GM21737 (cell line): ENCODE results near the gene BAIAP2.

Experiments
- ATAC-seq: cut with Tn5 transposase; IDR thresholded peaks from one replicate; pipeline ENCODE4 v1.9.1; 2021; ENCODE audit warnings: mild to moderate bottlenecking, moderate library complexity; ENCODE audit not compliant: unreplicated experiment

BAIAP2 gene

DNA sequence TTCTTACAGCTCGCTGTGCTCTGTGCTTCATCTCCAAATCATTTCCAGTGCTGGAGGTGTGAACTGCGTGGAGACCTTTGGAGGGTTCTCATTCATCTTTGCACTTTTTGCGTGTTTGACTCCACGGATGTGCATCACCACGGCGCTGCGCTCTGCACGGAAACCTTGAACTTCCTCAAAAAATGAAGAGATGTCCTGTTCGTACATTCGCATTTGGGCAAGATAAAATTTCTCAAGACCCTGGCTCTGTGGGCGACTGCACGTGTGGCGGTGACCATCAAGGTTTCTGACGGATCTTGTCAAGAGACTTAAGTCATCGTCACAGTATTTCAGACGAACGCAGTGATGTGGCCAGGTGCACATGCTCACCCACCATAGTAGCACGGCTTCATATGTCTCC, 120.0 kb downstream of the BAIAP2 start:
- no peak for ATAC-seq

DNA sequence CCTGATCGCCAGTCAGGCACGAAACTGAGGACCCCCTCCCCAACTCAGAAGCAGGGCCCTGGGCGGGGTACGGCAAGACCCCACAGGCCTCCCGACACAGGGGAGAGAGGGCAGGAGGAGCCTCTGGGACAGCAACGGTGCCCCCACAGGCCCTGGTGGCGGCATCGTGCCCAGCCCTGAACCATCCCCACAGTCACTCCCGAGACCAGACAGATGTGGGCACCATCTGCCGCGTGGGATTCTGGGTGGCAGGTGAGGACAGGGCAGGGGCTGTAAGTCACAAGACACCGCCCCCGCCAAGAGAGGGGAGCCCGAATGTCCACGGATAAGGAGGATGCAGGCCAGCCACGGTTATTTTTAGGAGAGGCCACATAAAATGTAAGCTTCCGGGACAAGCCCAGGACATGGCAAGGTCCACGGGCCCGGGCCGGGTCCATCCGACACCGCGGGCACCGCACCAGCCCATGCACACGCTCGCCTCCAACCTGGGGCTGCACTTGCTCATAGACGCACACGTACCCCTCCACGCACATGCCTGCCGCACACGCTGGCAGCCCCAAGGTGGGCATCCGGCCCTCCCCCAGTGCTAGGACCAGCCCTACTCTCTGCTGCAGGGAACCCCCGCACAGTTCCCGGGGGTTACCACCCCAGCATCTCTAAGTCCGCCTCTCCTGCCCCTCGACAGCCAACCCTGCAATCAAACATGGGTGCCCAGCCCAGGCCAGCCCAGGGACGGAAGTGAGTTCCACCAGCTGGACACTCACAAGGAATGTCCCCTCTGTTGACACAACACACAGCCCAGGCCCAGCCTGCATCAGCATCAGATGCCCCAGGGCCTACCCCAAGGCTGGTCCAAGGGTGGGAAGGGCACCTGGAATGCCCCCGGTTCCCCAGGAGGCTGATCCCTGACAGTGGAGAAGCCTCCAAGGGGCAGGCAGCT, 122.2 kb downstream of the BAIAP2 start:
- no peak for ATAC-seq

- no peak for ATAC-seq
These were observed 123.1 kb downstream of the BAIAP2 start for GRCh38 chr17:81157848-81158687.

DNA sequence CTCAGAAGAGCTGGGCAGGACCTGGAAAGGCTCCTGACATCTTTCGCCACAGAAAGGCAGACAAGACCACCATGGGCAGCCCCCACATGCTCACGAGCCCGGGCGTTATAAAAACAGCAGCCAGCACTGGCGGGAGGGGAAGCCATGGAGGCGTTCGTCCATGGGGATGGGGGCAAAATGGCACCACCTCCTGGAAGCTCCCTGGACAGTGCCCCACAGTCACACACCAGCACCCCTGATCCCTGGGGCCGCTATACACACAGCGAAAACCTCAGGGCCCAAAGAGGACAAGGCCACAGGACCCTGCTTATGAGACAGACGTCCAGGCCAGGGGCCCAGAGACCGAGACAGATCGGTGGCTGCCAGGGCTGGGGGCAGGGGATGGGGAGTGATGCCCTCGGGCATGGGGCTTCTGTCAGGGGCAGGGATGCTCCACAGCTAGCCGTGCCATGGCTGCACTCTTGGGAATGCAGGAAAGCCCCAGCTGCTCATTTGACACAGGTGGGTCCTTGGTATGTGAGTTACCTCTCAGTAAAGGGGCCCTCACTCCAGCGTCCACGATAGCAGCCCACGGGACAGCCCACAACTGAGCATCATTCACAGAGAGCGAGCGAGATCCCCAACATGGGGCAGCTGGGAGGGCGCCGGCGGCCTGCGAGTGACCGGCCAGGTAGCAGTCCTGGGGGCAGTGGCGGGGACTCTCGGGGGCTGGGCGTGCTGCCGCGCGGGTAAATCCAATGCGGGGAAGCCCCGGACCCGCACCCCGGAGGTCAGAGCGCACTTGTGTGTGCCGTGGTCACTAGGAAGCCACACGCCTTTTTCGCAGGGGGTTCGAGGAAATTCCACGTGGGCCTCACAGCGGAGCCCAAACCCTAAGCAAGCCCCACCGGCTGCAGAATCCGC, 124.0 kb downstream of the BAIAP2 start:
- ATAC-seq = no peak

- ATAC-seq = no peak
These were observed 124.8 kb downstream of the BAIAP2 start for GRCh38 chr17:81159611-81160265.

DNA sequence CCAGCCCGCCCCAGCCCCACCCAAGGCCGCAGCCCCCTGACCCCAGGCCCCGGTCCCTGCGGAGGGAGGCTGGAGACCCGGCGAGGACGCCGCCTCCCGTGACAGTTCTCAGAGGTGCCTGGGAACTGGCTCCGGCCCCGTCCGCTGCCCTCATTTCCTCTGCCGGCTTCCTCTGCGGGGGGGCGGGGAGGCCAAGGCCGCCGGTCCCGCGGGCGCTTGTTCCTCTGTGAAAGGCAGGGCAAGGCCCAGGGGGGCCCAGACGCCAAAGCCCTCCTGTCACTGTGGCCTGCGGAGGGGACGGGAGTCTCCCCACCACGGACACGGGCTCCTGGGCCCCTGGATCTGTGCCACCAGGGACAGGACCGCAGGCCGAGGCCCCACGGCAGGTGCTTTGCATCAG, 125.4 kb downstream of the BAIAP2 start:
- no peak for ATAC-seq

GRCh38 chr17:81160747-81161453, 125.9 kb downstream of the BAIAP2 start:
- no peak for ATAC-seq

DNA sequence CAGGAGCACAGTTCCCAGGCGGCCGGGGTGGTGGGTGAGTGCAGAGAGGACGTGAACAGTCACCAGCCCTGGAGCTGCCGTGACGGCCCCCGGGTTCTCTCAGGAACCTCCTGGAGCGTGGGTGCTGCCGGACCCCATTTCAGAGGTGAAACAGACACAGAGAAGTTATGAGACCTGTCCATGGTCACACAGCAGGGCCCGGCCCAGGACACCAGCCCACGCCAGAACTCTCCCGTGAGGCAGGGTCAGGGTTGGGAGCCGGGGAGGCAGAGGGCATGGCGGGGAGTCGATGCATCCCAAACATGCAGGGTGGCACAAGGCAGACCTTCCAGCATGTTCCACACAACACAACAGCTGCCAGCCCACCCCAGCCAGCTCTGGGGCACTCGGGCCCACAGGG, 126.6 kb downstream of the BAIAP2 start:
- ATAC-seq = no peak

GRCh38 chr17:81161972-81162371, 127.0 kb downstream of the BAIAP2 start:
- ATAC-seq = no peak

- ATAC-seq = no peak
These were observed 127.5 kb downstream of the BAIAP2 start for GRCh38 chr17:81162491-81162890.

GRCh38 chr17:81163051-81163695, 128.2 kb downstream of the BAIAP2 start:
- no peak for ATAC-seq

DNA sequence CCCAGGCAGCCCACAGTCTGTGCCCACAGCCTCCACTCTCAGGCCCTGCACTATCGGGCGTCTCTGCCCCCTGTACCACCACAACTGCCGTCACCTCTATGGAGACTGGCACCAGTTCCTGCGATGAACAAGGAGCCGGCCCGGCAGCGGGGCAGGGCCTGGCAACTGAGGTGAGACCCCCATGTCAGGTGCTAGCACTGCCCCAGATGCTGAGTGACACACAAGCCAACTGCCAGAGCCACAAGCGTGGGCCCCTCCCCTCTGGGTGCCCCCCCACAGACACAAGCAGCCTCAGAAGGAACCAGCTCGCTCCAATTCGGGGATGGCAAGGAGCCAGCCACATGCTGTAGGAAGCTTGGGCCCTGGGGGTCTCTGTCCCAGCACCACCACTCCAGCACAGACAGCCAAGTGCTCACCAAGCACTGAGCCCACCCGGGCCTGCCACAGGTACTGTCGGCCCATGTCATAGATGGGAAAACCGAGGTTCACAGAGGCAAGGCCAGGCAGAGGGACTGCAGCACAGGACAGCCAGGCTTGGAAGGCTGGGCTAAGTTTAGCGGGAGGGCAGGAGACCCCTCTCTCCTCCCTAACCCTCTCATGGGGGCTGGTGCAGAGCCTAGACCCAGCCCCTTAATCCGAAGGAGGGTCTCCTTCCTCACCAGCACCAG, 128.9 kb downstream of the BAIAP2 start:
- ATAC-seq = no peak

DNA sequence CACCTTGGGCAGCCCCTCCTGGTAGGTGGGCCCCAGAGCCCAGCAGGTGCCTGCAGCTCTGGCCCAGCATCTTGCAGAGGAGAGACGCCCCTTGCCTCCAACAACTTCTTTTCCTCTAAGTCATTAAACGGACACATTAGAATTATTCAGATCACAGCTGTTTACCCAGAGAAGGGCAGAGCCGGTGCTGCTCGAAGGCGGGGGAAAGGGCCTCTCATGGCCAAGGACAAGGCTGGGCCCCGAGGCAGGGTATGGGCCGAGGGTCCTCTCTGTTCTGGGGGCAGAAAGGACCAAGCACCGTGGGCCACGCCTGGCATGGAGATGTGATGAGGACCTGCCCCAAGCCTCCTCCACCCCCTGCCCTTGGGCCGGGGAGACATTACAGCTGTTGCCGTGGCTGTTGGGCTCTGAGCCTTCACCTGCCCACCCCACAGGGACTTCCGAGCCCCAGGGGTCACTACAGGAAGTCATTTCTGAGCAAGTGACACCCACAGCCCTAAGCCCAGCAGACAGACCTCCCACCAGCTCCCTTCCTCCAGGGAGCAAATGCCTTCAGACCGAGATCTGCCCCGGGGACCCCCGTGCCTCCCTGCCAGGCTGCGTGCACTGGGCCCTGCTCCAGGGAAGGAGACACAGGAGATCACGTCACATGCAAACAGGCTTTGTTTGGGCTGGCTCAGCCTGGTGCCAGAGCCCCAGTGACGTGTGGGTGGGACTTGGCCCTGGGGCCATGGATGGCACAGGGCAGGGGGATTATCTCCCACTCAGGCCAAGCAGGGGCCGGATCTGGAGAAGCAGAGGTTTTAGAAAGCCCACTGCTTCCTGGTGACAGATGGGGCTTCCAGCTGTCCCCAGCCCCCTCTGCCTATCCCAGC, 129.7 kb downstream of the BAIAP2 start:
- ATAC-seq = no peak

DNA sequence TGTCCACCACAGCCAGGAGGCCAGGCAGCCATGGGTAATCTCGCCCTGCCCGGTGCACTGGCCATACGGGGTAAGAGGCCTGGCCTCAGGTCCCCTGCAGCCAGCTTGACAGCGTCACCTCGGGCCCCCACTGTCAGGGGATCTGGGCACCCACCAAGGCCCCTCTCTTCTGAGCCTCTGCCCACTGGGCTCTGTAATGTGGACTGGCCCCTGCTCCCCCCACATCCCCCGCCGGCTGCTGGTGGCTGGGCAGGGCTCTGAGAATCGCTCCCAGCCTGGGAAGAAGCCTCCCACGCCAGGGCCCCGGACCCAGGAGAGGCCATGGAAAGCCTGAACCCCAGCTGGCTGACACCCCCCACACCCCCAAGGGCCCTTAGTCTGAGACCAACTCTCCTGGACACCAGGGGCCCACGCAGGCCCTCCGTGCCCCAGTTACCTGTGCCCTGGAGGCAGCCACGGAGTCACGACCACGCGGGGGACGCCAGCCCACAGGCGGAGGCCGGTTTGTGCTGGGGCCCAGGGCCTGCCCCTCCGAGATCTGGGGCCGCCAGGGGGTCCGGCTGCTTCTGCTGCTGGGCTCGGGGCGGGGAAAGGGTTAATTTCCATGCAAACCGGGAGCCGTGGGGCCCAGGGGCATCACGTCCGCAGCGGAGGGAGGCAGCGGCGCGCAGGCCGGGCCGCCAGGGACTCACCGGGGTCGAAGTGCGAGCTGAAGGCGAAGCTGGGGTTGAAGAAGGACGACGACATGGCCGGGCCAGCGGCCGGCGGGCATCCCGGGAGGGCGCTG, 130.5 kb downstream of the BAIAP2 start, which contains the start of gene PVALEF:
Gene PVALEF, plus strand, starts transcription at position 262 of the 787 bp plus-strand sequence. CDS start 15,720 bp downstream, outside the sequence.
- ATAC-seq = no peak

DNA sequence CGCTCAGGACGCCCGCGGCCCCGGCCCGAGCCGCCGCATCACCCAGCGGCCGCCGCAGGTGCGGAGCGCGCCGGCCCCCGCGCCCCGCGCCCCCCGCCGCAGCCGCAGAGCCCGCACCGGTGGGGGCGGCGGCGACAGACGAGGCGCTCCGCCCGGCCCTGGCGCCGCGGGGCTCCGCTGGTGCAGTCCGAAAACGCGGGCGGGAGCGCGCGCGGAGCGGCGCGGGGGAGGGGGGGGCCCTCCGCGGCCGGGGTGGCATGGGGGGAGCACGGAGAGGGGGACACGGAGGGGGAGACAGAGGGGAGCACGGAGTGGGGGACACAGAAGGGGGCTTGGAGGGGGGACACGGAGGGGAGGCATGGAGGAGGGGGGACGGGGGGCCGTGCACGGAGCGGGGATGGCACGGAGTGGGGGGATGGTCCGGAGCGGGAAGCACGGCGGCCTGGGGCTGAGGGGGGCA, 131.1 kb downstream of the BAIAP2 start, which contains the start of gene AATK:
Gene AATK, minus strand, starts transcription at position 189 of the 460 bp plus-strand sequence. CDS start 229 bp downstream, outside the sequence.
- no peak for ATAC-seq
